GM18951 (cell line): ENCODE measurements around the gene ARG2.

Source experiments
- POLR2A ChIP-seq: IDR thresholded peaks from 4 replicates; pipeline ENCODE4 v1.6.1; 2011; ENCODE audit warnings: mild to moderate bottlenecking; ENCODE audit not compliant: insufficient read length, insufficient read depth; ENCODE audit errors: extremely low read depth
- in situ Hi-C: fragments of 300-500 bp; cut with MboI; formaldehyde crosslinking; loops from one replicate; pipeline ENCODE4 v1.12.0; 2022; ENCODE audit warnings: low sequenced_read_pairs, mixed read lengths, inconsistent platforms; ENCODE audit not compliant: unreplicated experiment

ARG2 gene

GRCh38 chr14:67697006-67697405, 77.3 kb downstream of the ARG2 start:
- no peak for TF ChIP-seq POLR2A
- in situ Hi-C loops = no loop called here

- no peak for TF ChIP-seq POLR2A
Observed at GRCh38 chr14:67698179-67698578, 78.5 kb downstream of the ARG2 start.

More at GRCh38 chr14:67698179-67698578, 78.5 kb downstream of the ARG2 start:
- in situ Hi-C loops = no loop called here
